Gastrocnemius medialis (tissue), 4 donors: ENCODE data around the gene TMEM54. TPM values are rescaled to one million over a fixed set of nuclear protein-coding genes. Genes with fewer than 3 reads are reported as not detected.

ENCODE experiments used
- ATAC-seq, 2 donors: fragments of 150-250 bp; one replicate each; pipeline ENCODE4 v1.9.1; 2016
- DNase-seq, 2 donors: peaks; one replicate each; pipeline ENCODE4 v3.0.0-alpha.2; 2019
- H3K27ac ChIP-seq, 4 donors: fragments of 200-600 bp; sonication (generic); 1 replicate in 1 of 4; 2 replicates in 3 of 4; pipeline ENCODE4 v1.5.1; 2016 to 2018; ENCODE audit warnings: mild to moderate bottlenecking in 2 of 4, moderate library complexity in 1 of 4
- H3K27me3 ChIP-seq, 3 donors: fragments of 200-600 bp; sonication (generic) in 2 of 3; 1 replicate in 1 of 3; 2 replicates in 2 of 3; pipeline versions ENCODE4 v1.5.1 to v1.6.0; 2016 to 2019; ENCODE audit warnings: mild to moderate bottlenecking in 1 of 3, moderate library complexity in 1 of 3
- H3K36me3 ChIP-seq, 2 donors: fragments of 200-600 bp; sonication (generic) in 1 of 2; one replicate each; pipeline ENCODE4 v1.5.1; 2017 to 2018
- H3K4me1 ChIP-seq, 2 donors: fragments of 200-600 bp; sonication (generic) in 1 of 2; one replicate each; pipeline ENCODE4 v1.5.1; 2016 to 2017; ENCODE audit warnings: mild to moderate bottlenecking in 2 of 2
- H3K4me3 ChIP-seq, 4 donors: fragments of 200-600 bp; sonication (generic) in 3 of 4; 1 replicate in 1 of 4; 2 replicates in 3 of 4; pipeline ENCODE4 v1.5.1; 2016 to 2019; ENCODE audit warnings: mild to moderate bottlenecking in 2 of 4
- H3K9me3 ChIP-seq, 3 donors: fragments of 200-600 bp; sonication (generic) in 2 of 3; 1 replicate in 1 of 3; 2 replicates in 2 of 3; pipeline ENCODE4 v1.5.1; 2016 to 2019
- CTCF ChIP-seq, 5 experiments: fragments of 450-650 bp in 3 of 5; fragments of 200-600 bp in 2 of 5; sonication (generic) in 2 of 5; IDR thresholded peaks in 4 of 5; conservative IDR thresholded peaks in 1 of 5; 1 replicate in 4 of 5; 2 replicates in 1 of 5; pipeline ENCODE4 v1.5.1; 2016 to 2019; ENCODE audit warnings: antibody characterized with exemption in 5 of 5, mild to moderate bottlenecking in 3 of 5, moderate library complexity in 3 of 5
- POLR2A ChIP-seq, 2 donors: fragments of 450-650 bp; IDR thresholded peaks; one replicate each; pipeline ENCODE4 v1.6.1; 2017; ENCODE audit warnings: antibody characterized with exemption in 2 of 2, mild to moderate bottlenecking in 2 of 2, moderate library complexity in 2 of 2
- in situ Hi-C, 4 donors: fragments of 200-750 bp; cut with MboI; loops; one replicate each; pipeline versions ENCODE4 v1.15.0 to v1.8.0; 2017; ENCODE audit warnings: low sequenced_read_pairs in 4 of 4
- intact Hi-C: fragments of 100-400 bp; cut with DNase I; formaldehyde crosslinking; loops from one replicate; pipeline ENCODE4 v1.15.1; 2023; ENCODE audit warnings: low total_unique reads
- total RNA-seq, 4 donors: library from RNA; depleted of rRNA; stranded (reverse); fragments of >200 nt; gene quantifications; one replicate each; pipeline versions ENCODE4 v1.1.0 to v1.2.3, GENCODE V29; 2016

Gene TMEM54
- total RNA-seq, 4 donors from 2014 or later = 4.0 to 7.0 (median 4.8) TPM

GRCh38 chr1:32863881-32864245, 37.3 kb downstream of the TMEM54 start:
- in situ Hi-C loops = no loop called here
- Histone ChIP-seq H3K36me3 (no peaks in the 10 kb centered on the region), H3K9me3 (no peaks in the 10 kb centered on the region), H3K4me3 (no peak overlapping the region), H3K4me1 (peaks cover 32 to 68% of the 10 kb centered on the region in 2 donors), H3K27me3 (no peaks in the 10 kb centered on the region), H3K27ac (peak overlapping the region; percentile 49 to 72 (median 66))
- ATAC-seq (no peak), DNase-seq (no peak)
- TF ChIP-seq POLR2A (IDR thresholded peaks at IDR 0.05) (no peak), CTCF (IDR thresholded peaks at IDR 0.05 in 4 of 5, conservative IDR thresholded peaks at IDR 0.05 in 1 of 5) (no peak)
- intact Hi-C loops = no loop called here

- ATAC-seq (no peak), DNase-seq (no peak)
- Histone ChIP-seq H3K36me3 (no peaks in the 10 kb centered on the region), H3K27ac (peak overlapping the region in 2 of 4 donors; percentile 63 to 72), H3K9me3 (no peaks in the 10 kb centered on the region), H3K27me3 (no peaks in the 10 kb centered on the region), H3K4me3 (no peak overlapping the region), H3K4me1 (peaks cover 32 to 73% of the 10 kb centered on the region in 2 donors)
- intact Hi-C loops = no loop called here
- no peak for TF ChIP-seq CTCF (IDR thresholded peaks at IDR 0.05 in 4 of 5, conservative IDR thresholded peaks at IDR 0.05 in 1 of 5)
- TF ChIP-seq POLR2A (IDR thresholded peaks at IDR 0.05) = no peak
- in situ Hi-C loops = no loop called here
Observed at GRCh38 chr1:32863218-32863880, 37.8 kb downstream of the TMEM54 start.

GRCh38 chr1:32861904-32862695, 39.1 kb downstream of the TMEM54 start:
- H3K4me1 ChIP-seq = peaks cover 32 to 79% of the 10 kb centered on the region in 2 donors
- intact Hi-C loops = no loop called here
- peak overlapping the region in 1 of 4 donors; percentile 38 for H3K27ac ChIP-seq
- in situ Hi-C loops = no loop called here
- H3K9me3 ChIP-seq = no peaks in the 10 kb centered on the region
- TF ChIP-seq POLR2A (IDR thresholded peaks at IDR 0.05) (no peak), CTCF (IDR thresholded peaks at IDR 0.05 in 4 of 5, conservative IDR thresholded peaks at IDR 0.05 in 1 of 5) (no peak)
- H3K27me3 ChIP-seq = no peaks in the 10 kb centered on the region
- peaks cover 0 to 8% of the 10 kb centered on the region in 2 donors for H3K36me3 ChIP-seq
- H3K4me3 ChIP-seq = no peak overlapping the region
- DNase-seq (no peak), ATAC-seq (no peak)

- DNase-seq = no peak
- Histone ChIP-seq H3K27me3 (no peaks in the 10 kb centered on the region), H3K4me3 (no peak overlapping the region), H3K27ac (peak overlapping the region in 2 of 4 donors; percentile 44 to 47), H3K4me1 (peaks cover 26 to 71% of the 10 kb centered on the region in 2 donors), H3K9me3 (no peaks in the 10 kb centered on the region), H3K36me3 (peaks cover 0 to 16% of the 10 kb centered on the region in 2 donors)
- no peak for ATAC-seq
- TF ChIP-seq CTCF (IDR thresholded peaks at IDR 0.05 in 4 of 5, conservative IDR thresholded peaks at IDR 0.05 in 1 of 5) = no peak
- no peak for TF ChIP-seq POLR2A (IDR thresholded peaks at IDR 0.05)
- intact Hi-C loops (no loop called here), in situ Hi-C loops (no loop called here)
Observed at GRCh38 chr1:32860566-32860965, 40.6 kb downstream of the TMEM54 start.
